Nucleus accumbens (tissue), 56 donors: ENCODE data around the gene ATP8A1.
"Not testable (repeated sequence)": the region's sequence is repeated elsewhere in the genome, so short reads cannot be mapped to it uniquely, and the experiment has no call there.

Experiments used
- DNase-seq, 56 donors: peaks; one replicate each; lab custom pipeline; 2025; lab: John Stamatoyannopoulos, UW

ATP8A1 gene

DNA sequence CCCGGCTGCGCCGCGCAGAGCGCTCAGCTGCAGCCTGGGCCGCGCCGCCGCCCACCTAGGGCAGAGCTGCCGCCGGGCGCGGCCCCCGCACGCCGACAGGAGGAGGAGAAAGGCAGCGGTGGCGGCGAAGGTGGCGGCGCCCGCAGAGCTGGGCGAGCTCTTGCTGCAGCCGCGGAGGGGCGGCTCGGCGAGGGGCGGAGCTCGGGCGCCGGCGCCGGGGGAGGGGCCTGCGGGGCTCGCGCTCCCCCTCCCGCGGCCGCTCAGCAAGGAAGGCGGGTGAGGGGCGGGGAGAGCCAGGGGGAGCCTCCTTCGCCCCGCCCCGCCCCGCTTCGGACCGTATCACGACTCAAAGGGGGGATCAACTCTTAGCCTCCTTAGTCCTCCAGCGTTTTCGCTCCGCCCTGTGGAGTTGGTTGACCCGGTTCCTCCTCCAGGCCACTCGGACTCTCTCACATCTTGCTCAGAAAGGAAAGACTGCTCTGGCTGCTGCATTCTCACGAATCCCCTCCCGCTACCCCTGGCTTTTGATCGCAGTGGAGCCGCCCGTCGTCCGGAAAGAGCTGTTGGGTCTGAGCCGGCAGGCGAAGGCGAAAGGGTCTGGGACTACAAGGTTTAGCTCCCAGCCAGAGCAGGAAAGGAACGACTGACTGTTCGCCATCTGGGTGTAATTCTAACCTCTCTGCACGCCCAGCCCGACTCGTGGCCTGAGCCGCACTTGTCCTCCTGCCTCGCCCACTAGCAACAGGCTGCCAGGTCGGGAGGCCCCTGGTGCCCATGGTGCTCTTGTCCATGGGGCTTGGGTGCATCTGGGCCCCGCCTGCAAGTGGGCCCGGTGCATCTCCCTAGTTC, at the start of gene ATP8A1:
TSS of gene ATP8A1 (minus strand) at position 162 of the 849 bp plus-strand sequence. CDS start 232 bp downstream, outside the sequence.
- DNase-seq: peak; percentile 61 to 98 (median 91)

DNA sequence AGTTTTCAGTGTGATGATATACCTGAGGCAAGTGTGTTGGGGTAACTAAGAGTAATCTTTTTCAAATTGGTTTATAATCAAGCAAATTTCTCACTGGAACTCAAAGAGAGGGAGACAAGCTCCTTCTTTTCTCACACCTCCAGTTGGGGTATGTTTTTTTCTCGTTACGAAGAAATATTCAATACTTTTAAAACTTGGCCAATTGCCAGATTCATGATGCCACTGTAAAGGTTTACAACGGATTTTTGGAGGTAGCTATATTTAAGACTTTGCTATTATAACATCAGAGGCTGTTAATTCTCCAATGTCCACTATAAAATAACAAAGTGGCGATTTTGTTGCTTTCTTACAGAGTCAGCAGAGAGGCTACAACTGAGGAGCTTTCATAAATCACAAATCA, 49.2 kb upstream of the ATP8A1 start:
- DNase-seq: no peak

- DNase-seq: peak in 1 of 56 donors; percentile 6
Observed at GRCh38 chr4:42703813-42704212, 46.9 kb upstream of the ATP8A1 start.

GRCh38 chr4:42702895-42703294, 46.0 kb upstream of the ATP8A1 start:
- no peak for DNase-seq

- DNase-seq: not testable (repeated sequence)
Observed at GRCh38 chr4:42701780-42702179, 44.9 kb upstream of the ATP8A1 start.

GRCh38 chr4:42690537-42690936, 33.6 kb upstream of the ATP8A1 start:
- DNase-seq: no peak

GRCh38 chr4:42683393-42683792, 26.5 kb upstream of the ATP8A1 start:
- DNase-seq: no peak

DNA sequence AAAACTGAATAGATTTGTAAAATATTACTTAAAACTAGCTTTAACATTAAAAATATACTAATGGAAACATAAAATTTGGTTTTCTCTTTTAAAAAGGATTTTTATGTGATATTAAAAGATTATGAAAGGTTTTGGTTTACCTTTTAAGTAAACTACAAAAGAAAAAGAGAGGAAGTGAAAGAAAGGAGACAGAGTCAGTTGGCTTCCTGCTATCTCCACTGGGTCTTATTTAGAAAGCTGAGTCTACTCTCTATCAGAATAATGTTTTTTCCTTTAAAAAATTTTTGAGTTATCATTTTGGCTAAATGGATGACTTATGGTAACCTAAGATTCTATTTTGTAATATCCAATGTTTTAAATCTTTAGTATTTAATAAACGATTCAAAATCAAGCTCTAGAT, 21.6 kb upstream of the ATP8A1 start:
- no peak for DNase-seq

DNA sequence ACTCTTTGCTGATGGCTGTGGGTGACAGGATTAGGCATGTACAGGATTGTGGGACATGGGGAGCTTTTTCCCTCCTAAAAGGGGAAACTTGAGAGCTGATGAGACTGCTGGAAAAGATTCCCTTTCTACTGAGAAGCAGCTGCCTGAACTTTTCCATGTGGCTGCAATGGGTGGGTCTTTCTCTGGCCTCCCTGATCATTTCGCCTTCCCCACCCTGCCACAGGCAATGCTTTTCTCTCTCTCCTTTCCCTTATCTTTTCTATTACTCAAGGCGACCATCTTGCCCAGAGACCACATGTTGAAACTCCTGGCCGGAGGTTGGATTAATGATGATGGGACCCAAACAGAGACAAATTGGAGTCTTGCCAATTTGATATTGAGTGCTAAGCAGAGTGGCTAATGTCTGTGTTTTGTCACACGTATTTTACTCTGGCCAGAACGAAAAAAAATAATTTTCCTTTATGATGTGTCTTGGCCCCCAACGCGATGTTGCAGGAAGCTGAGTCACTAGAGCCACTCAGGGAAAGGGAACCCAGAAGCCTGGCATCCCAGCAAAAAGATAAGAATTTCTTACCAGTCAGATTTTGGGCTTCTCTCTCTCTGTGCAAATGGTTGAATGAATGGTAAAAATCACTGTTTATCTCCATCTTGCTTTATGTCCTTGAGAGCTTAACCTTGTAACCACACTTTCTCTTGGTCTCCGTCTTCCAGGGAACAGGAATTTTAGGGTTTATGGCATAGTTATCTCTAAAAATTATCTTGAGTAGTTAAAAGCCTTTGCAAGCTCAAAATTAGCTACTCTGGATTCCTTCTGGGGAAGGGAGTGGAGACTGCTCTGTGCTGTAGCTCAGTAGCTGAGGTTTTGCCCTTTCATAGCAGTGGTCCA, 19.4 kb upstream of the ATP8A1 start:
- DNase-seq: no peak

GRCh38 chr4:42673082-42673425, 16.1 kb upstream of the ATP8A1 start:
- no peak for DNase-seq

DNA sequence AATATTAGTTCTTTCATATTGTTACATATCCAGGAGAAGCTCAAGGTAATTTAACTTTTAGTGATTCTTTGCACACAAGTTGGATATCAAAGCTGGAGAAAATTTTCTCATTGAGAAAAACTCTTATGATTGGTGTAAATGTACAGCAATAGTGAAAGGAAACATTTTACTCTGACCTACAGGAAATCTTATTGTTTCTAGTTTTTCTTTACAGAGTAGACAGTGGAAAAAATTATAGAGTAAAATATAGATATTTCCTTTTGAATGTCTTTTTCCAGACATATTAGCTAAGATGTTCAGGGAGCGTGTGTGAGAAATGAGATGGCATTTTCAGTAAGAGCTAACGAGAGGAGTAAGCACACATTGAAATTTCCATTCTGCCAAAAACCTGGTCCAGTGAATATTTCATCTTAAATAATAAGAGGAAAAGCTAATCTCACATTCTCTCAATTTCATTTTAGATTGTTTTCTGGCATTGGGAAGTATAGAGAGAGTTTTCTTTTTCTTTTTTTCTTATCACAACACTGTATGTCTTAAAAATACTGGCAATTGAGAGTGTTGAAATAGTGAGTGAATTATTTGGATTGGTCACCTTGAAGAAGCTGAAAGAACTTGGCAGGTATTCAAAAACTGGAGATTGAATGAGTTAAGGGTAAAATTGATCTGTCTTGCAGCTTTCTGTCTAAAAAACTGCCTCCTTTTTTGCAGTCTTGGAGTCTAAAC, 15.6 kb upstream of the ATP8A1 start:
- no peak for DNase-seq

GRCh38 chr4:42671431-42672194, 14.7 kb upstream of the ATP8A1 start:
- DNase-seq: no peak

- DNase-seq: no peak
Observed at GRCh38 chr4:42658261-42658660, 1.4 kb upstream of the ATP8A1 start.

DNA sequence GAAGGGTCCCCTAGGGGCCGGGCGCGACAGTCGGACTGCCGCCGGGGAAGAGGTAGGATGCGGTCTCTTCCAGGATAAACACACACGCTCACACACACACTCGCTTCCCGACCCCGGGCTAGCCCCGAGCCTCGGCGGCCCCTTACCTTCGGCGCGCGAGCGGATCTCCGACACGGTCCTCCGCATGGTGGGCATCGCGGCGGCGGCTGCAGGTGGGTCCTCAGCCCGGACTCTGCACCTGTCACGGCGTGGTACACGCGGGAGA, 294 bp downstream of the ATP8A1 start:
- peak in 5 of 56 donors; percentile 58 to 74 (median 70) for DNase-seq

DNA sequence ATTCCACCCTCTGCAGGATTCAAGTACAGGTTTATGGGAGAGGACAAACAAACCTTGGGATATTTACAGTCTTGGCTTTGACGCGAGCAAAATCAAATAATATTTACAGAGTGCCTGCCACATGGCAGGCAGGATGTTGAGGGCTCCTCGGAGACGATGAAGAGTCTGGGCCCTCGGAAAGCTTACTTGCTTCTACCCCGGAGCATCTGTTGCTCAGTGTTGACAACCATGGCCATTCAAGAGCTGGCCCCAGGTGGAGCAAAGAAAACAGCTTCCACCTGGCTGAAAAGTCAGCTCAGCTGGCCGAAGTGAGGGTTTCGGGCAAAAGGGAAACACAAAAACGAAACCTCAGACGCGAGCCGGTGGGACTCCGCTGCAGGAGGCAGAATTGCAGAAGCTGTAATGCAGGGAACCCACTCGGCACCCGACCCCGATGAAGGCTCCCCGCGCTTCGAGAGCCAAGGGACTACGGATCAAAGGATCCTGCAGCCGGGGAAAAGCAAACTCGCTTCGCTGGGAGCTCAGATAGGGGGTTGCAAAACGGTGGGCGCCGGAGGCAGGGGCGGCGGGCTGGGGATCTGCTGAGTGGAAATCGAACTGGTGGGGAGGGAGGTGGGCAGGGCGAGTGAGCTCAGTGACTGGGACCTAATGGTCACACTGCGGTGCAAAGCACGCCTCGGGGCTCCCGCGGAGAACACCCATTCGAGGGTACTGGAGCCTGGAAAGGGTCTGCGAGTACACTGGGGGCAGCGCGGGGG, 805 bp downstream of the ATP8A1 start:
- DNase-seq: peak in 43 of 56 donors; percentile 4 to 81 (median 61)

DNA sequence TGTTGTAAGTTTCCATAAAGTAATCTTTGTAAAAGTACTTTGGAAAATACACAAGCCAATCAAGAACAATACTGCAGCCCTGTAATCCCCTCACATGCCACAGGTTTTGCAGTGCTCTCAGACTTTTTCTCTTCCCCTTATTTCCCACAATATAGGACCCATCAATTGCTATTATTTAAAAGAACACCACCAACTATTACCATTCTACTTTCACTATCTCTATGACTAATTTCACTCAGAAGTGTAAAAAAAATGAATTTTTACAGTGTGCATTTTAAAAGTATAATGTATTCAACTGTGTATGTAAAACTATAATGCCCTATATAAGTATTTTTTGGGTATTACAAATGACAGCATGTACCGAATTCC, 1.7 kb downstream of the ATP8A1 start:
- DNase-seq: no peak

DNA sequence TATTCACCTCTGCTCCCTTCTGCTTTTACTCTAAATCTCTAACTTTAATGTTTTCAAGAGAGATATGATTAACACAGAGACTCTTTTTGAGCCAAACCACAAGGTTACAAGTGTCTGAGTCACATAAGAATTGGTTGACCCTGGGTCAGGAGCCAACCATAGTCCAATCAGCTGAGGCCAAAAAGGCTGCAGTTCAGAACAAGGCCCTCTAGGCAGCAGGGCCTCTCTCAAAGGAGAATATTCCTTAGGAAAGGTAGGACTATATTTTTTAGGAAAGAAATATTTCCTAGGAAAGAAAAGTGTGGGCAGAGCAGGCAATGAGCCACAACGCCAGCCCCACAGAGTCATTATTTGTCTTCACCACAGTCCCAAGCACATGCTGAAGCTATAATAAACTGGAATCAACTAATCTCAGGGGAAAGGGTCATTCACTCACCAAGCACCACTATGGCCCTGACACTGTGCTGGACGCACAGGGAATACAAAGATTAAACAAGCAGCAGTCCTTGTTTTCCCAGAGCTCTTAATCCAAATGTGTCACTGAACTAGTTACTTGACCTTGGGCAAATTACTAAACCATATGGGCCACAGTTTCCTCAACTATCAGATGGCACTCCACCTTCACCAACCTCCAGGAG, 2.2 kb downstream of the ATP8A1 start:
- peak in 2 of 56 donors; percentile 22 to 50 for DNase-seq

GRCh38 chr4:42653626-42654560, 3.0 kb downstream of the ATP8A1 start:
- DNase-seq: peak in 1 of 56 donors; percentile 55
